ENCODE measurements around the gene KAZALD1.

Gene KAZALD1

GRCh38 chr10:101061624-101062231 lies at the start of gene KAZALD1:
KAZALD1 (plus strand) TSS chr10:101061989; CDS start chr10:101062593, 604 bp downstream.
- peak; percentile 93 for DNase-seq (ENCODE audit: low spot score)

- peak; percentile 82 for DNase-seq (ENCODE audit: low spot score)
Measured at GRCh38 chr10:101012525-101013364, 49.0 kb upstream of the KAZALD1 start.

GRCh38 chr10:101013365-101013825 lies 48.4 kb upstream of the KAZALD1 start:
- DNase-seq (ENCODE audit: low spot score) = no peak

GRCh38 chr10:101014230-101014884 lies 47.4 kb upstream of the KAZALD1 start:
- DNase-seq (ENCODE audit: low spot score) = peak; percentile 88

GRCh38 chr10:101014966-101015581 lies 46.7 kb upstream of the KAZALD1 start:
- no peak for DNase-seq (ENCODE audit: low spot score)

GRCh38 chr10:101015582-101015973 lies 46.2 kb upstream of the KAZALD1 start:
- DNase-seq (ENCODE audit: low spot score) = no peak

- DNase-seq (ENCODE audit: low spot score) = no peak
Measured at GRCh38 chr10:101016814-101017213, 45.0 kb upstream of the KAZALD1 start.

- DNase-seq (ENCODE audit: low spot score) = no peak
Measured at GRCh38 chr10:101018118-101018599, 43.6 kb upstream of the KAZALD1 start.

- peak; percentile 84 for DNase-seq (ENCODE audit: low spot score)
Measured at GRCh38 chr10:101018600-101019439, 43.0 kb upstream of the KAZALD1 start.

- no peak for DNase-seq (ENCODE audit: low spot score)
Measured at GRCh38 chr10:101019440-101019703, 42.4 kb upstream of the KAZALD1 start.

- DNase-seq (ENCODE audit: low spot score) = no peak
Measured at GRCh38 chr10:101020427-101021075, 41.2 kb upstream of the KAZALD1 start.

- DNase-seq (ENCODE audit: low spot score) = no peak
Measured at GRCh38 chr10:101021239-101021638, 40.5 kb upstream of the KAZALD1 start.

GRCh38 chr10:101021692-101022251 lies 40.0 kb upstream of the KAZALD1 start:
- DNase-seq (ENCODE audit: low spot score) = no peak

- no peak for DNase-seq (ENCODE audit: low spot score)
Measured at GRCh38 chr10:101022967-101023705, 38.7 kb upstream of the KAZALD1 start.

- DNase-seq (ENCODE audit: low spot score) = no peak
Measured at GRCh38 chr10:101027106-101027720, 34.6 kb upstream of the KAZALD1 start.

- no peak for DNase-seq (ENCODE audit: low spot score)
Measured at GRCh38 chr10:101028446-101029337, 33.1 kb upstream of the KAZALD1 start.

GRCh38 chr10:101029520-101030295 lies 32.1 kb upstream of the KAZALD1 start:
- no peak for DNase-seq (ENCODE audit: low spot score)

All from left forelimb (tissue), 1 donor.